DOHH2 (cell line): ENCODE results near the gene ATP2B2.

Experiments
- EZH2phosphoT487 ChIP-seq: fragments of 200-600 bp; sonication (generic); IDR thresholded peaks from 2 replicates; pipeline ENCODE4 v1.6.1; 2017; ENCODE audit warnings: borderline replicate concordance, mild to moderate bottlenecking, antibody characterized with exemption, low read length, moderate library complexity, mixed read lengths
- TF ChIP-seq, protein P1 (sequence below): fragments of 200-600 bp; sonication (generic); IDR thresholded peaks from one replicate; pipeline ENCODE4 v1.5.1; 2014; ENCODE audit warnings: antibody characterized with exemption, mild to moderate bottlenecking, low read depth, low read length; ENCODE audit not compliant: poor library complexity, severe bottlenecking

DNA sequence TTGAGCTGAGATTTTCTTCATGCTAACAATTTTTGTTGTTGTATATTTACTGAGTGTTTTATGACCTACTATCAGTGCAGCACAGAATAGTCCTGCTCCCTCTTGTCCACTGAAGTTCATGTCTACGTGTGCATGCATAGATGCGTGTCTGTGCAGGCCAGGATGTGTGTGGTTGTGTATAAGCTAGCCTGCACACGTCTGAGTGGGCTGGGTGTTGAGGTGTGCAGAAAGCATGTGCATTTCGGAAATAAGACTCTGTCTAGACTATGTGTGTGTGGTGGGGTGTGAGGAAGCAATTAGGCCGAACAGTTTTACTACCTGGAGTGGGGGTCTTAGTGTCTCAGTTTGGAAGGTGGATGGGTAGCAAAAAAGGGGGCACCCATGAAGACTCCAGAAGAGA, 39.2 kb downstream of the ATP2B2 start:
- TF ChIP-seq, protein P1, sequence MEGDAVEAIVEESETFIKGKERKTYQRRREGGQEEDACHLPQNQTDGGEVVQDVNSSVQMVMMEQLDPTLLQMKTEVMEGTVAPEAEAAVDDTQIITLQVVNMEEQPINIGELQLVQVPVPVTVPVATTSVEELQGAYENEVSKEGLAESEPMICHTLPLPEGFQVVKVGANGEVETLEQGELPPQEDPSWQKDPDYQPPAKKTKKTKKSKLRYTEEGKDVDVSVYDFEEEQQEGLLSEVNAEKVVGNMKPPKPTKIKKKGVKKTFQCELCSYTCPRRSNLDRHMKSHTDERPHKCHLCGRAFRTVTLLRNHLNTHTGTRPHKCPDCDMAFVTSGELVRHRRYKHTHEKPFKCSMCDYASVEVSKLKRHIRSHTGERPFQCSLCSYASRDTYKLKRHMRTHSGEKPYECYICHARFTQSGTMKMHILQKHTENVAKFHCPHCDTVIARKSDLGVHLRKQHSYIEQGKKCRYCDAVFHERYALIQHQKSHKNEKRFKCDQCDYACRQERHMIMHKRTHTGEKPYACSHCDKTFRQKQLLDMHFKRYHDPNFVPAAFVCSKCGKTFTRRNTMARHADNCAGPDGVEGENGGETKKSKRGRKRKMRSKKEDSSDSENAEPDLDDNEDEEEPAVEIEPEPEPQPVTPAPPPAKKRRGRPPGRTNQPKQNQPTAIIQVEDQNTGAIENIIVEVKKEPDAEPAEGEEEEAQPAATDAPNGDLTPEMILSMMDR: no peak
- TF ChIP-seq EZH2phosphoT487: no peak
